GM21447 (cell line): ENCODE measurements around the gene GRM4.
"Not testable (repeated sequence)": the region's sequence is repeated elsewhere in the genome, so short reads cannot be mapped to it uniquely, and the experiment has no call there.

ENCODE experiments used
- ATAC-seq: cut with Tn5 transposase; IDR thresholded peaks from one replicate; pipeline ENCODE4 v1.9.1; 2021; ENCODE audit not compliant: unreplicated experiment

GRM4 gene

DNA sequence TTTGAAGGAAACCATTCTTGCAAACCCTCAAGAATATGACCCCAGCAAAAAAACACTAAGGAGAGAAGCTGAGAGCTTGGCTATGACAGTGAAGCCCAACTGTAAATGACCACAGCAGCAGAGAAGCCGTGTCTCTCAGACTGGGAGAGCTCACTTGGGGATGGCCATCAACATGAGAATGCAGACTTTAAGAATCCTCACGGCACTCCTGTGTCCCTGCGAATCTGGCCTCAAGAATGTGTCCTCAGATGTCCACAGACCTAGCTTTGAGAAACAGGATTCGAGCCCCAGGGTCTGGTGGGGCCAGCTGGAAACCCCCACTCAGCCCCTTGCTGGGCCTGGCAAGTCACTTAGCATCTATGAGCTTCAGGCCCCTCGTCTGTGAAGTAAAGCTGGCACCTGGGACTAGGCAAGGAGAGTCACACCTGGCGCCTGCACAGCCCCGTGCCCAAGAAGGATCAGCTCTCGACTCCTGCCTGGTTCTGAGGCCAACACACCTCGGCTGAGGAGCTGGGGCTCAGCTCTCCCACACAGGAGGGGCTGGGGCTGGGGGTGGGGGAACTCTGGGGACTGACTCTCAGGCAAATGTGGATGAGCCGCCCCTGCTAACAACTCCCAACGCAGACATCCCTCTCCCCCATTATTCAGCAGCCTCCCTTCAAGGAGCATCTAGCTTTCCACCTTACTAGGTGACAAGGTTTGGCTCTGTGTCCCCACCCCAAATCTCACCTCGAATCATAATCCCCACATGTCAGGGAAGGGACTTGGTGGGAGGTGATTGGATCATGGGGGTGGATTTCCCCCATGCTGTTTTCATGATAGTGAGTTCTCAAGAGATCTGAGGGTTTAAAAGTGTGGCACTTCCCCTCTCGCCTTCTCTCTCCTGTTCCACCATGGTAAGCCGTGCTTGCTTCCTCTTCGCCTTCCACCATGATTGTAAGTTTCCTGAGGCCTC is 97.7 kb downstream of the GRM4 start:
- no peak for ATAC-seq

GRCh38 chr6:34046617-34047016 is 99.3 kb downstream of the GRM4 start:
- no peak for ATAC-seq

DNA sequence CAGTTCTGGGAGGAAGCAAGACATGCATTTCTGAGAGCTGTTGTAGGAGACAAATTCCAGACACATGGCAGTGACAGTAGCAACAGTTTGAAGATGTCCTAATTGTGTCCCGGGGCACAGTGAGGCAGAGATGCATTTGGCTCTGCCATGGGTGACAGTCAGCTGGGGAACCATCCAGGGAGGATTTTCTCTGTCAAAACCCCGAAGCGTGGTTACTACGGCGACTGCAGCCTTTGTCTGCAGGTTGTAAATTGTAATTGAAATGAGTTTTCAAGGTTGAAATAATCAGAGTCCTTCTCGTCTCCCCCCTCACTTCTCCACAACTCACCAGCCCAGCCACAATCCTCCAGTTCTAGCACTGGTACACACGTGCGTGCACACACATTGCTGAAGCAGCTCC is 100.1 kb downstream of the GRM4 start:
- no peak for ATAC-seq

DNA sequence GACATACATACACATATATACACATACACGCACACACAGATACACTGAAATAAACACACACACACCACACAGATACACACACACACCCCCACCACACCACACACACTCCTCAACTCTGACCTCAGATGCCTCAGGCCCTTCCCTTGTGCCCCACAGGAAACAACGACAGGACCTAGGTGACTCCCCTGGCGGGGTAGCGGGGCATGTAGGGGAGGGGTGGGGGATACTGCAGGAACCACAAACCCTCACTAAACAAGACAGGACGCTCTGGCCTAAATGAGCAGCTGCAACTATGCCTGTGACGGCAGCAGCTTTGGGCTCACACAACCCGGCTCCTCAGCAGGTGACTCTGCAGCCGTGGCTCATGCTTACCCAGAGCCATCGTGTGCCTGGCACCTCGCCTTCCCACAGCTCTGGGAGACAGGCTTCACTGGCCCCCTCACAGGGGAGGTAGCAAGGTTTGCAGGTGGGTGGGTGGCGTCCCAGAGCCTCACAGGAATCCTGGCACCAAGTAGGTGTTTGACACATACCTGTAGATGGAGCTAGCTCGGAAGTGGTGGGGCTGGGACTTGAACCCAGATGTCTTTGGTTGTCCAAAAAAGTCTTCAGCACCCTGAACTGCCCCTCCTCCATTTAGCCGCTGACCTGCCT is 100.8 kb downstream of the GRM4 start:
- no peak for ATAC-seq

GRCh38 chr6:34043359-34043758 is 102.5 kb downstream of the GRM4 start:
- ATAC-seq: no peak

- not testable (repeated sequence) for ATAC-seq
Observed at GRCh38 chr6:34041998-34042397, 103.9 kb downstream of the GRM4 start.

DNA sequence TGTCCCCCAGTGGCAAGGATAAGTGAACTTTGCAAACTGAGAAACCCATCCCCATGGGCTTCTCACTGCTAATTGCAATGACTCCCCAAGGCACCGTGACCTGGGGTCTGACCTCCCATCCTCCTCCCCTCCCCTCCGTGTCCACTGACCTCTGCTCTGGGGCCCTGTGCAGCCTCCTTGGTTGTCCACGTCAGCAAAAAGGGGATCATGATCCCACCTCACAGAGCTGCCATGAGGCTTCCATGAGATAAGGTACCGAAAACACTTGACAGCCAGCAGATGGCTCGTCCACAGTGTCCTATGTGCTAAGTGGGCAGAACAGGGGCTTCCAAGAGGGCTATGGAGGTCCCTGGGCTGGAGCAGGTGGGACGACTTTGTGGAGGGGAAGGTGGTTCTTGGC is 104.5 kb downstream of the GRM4 start:
- ATAC-seq: no peak

- no peak for ATAC-seq
Observed at GRCh38 chr6:34039943-34040342, 105.9 kb downstream of the GRM4 start.

- ATAC-seq: no peak
Observed at GRCh38 chr6:34037151-34037550, 108.7 kb downstream of the GRM4 start.

- ATAC-seq: peak; percentile 63
Observed at GRCh38 chr6:34036357-34037069, 109.4 kb downstream of the GRM4 start.

GRCh38 chr6:34035704-34036356 is 110.1 kb downstream of the GRM4 start:
- ATAC-seq: no peak

- no peak for ATAC-seq
Observed at GRCh38 chr6:34035161-34035560, 110.7 kb downstream of the GRM4 start.

DNA sequence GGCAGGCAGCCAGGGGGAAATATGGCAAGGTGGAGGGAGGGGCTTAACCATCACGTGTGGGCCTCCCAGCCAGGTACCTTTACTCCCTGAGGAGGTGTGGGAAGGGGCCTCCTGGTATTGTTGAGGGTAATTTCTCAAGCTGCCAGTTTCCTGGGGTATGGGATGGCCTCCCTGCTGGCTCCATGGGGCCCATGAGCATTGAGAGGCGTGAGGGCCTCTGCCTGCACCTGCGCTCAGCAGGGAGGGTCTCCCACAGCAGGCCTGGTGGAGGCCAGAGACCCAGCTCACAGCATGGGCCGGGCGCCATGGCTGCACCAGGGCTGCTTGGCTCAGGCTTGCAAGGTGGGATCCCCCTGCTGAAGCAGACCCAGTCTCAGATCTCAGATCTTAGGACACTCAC is 113.0 kb downstream of the GRM4 start:
- no peak for ATAC-seq

DNA sequence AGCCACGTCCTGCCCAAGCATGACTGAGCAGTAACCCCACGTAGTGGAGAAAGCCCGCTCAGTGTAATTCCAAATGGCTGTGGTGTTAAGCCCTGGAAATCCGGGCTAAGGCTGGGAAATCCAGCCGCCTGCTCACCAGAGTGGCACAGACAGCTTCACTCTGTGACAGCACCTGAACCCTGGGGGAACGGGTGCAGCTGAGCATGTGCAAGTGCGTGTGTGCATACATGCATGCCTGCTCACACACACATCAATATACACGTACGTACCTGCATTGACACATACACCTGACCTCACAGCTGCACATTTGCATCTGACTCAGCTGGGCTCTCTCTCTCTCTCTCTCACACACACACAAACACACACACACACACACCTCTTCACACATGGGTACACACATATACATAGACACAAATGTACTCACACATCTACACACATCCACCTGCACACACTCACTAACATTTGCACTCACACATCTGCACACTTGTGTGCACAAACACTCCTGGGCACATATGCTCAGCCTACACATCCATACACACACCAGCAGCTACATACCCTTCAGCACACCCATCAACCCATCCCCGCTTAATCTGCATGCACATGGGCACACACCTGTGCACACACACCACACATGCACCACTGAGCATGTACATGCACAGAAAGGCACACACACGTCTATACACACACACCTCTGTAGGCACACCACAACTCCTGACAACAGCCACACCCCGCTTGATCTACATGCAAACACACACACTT is 114.1 kb downstream of the GRM4 start:
- ATAC-seq: no peak

DNA sequence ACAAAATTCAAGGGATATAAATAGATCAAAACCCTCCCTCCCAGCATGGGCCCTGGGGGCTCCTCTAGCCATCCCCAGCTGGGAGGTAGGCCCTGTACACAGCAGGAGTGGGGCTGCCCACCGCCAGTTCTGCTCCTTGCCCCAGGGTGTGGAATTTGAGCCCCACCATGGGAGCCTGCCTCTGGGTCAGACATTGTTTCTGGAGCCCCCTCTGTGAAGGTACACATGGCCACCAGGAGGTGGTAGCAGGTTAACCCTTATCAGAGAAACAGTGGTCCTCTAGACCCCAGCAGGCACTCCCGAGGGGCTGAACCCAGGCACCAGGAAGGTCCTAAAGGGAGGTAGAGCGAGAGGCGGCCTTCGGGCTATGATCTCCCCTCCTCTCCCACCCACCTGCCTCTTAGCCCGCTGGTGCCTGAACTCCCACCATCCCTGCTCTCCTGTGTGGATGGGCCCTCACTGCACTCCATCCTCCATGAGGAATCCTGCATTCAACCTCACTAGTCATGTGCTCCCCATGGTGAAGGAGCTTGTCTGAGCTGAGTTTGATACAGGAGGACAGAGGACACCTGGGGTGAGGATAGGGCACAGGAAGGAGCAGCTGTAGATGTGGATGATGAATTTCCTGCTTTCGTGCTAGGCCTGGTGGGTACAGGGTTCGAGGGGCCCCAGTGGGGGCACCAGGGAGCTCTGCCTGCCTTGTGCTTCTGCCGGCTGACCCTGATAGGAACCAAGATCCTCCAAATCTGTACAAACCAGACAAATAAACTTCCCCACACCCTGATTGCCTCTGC is 114.9 kb downstream of the GRM4 start:
- ATAC-seq: no peak

DNA sequence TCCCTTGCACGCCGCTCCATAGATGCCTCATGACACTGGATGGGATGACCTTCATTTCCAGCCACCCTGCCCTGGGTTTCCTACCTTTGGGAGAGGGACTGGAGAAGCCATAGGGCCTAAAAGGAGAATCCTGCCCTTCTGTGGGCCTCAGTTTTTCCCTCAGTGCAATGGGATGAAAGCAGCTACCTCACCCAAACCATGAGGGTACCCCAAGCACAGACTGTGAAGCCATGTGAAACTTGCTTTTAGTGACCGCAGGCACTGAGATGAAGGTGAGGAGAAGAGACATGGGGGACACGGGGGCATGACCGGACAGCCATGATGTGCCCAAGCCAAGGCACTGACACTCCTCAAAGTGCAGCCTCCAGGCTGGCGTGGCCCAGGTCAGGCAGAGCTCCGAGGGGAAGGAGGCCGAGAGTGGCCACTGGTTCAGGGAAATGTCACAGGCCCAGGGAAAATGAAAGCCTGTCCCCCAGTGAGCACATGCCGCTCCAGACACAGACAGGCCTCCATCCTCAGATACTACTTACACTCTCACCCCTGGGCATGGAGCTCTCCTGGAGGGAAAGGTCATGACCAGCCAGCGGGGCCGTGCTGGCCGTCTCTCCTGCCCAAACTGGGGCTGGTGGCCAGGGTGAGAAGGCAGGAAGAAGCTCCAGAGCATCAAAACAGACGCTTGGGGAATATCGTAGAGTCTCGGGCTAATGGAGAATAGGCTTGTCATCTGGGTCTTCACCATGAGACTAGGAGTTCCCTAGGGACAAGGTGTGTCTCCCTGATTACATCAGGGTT is 116.2 kb downstream of the GRM4 start:
- no peak for ATAC-seq

GRCh38 chr6:34028691-34029360 is 117.1 kb downstream of the GRM4 start:
- ATAC-seq: no peak

- no peak for ATAC-seq
Observed at GRCh38 chr6:34027939-34028441, 117.9 kb downstream of the GRM4 start.
